UCSD-AML1 (cell line): ENCODE data around the gene OR6J1.
"Not testable (repeated sequence)": the region's sequence is repeated elsewhere in the genome, so short reads cannot be mapped to it uniquely, and the experiment has no call there.

Source experiments
- DNase-seq: peaks from one replicate; lab custom pipeline; 2025; ENCODE audit not compliant: unreplicated experiment; lab: John Stamatoyannopoulos, UW

OR6J1 gene

DNA sequence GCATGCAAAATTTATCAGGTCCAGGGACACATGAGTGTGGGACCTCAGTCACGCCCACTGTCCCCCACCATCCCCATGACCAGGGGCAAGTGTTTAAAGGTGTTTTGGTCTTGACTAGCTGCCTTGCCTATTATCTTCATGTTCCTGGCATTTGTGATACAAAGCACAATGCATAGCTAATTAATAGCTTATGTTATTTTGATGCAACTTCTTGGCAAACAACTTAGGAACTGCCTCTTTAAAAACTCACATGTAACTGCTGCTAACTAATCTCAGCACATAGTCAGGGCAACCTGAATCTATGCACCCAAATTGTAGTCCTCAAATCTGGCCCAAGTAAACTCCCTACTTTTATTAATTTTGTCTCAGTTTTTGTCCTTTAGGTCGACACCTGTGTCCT, 7.4 kb upstream of the OR6J1 start:
- DNase-seq: no peak

DNA sequence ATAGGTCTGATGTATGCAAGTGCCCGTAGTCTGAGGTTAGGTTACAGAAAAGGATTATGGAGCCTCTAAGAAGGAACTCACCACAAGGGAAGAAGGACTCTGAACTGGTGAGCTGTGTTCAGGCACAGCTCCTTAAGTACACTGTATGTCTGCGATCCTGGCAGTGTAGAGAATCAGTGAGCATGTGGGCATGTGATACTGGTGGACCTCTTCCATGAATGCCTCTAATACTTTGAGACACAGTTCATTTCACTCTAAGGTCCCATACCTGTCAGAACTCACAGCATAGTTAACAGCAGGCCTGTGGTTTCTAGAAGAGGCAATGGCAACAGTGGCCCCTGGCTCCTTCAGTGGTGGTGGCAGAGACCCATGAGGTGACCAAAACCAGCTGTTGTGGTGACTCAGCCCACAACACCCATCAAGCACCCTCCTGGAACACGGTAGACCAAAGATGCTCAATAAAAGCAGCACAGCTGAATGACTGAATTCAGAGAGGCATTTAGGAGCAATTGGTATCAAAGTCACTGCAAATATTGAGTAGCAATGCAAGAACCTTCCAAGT, 6.9 kb upstream of the OR6J1 start:
- peak; percentile 35 for DNase-seq

GRCh38 chr14:22650046-22650739, 6.0 kb upstream of the OR6J1 start:
- no peak for DNase-seq

- DNase-seq: no peak
These were observed 4.4 kb upstream of the OR6J1 start for GRCh38 chr14:22648506-22648905.

DNA sequence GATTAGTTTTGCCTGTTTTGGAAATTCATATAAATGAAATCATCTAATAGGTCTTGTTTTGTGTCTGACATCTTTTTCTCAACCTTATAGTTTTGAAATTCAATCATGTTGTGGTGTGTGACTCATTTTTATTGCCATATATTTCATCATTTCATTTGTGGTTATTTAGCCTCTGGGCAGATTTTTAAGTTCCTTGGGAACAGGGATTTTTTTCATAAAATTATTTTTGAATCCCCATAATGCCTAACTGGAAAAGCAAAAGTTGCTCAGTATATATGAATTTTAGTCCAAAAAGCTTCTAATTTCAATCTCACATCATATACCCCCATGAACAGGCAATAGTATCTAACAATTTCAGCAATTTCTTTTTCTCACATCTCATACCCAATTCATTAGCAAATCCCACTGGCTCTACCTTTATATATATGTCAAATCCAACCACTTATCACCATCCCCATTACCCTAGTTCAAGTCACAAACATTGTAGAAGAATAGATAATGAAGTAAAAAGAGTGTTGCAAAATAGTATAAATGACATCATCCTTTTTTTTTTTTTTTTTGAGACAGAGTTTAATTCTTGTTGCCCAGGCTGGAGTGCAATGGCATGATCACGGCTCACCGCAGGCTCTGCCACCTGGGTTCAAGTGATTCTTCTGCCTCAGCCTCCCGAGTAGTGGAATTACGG, 2.6 kb upstream of the OR6J1 start:
- DNase-seq: no peak

DNA sequence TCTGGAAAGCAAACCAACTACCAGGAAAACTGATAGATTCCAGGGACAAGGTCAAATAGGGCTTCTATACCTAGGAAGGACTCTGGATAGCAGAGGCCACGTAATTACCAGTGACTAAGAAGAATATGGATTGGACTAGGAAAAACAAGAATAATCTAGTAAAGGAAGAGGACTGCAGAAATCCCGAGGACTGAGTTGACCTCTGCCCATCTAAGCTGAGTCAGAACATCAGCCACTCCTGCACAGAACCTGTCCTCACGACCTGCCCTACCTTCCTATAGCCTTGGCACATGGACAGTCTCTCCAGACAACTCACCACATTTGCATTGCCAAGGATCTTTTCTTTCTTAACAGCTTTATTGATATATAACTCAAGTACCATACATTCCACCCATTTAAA, 2.3 kb downstream of the OR6J1 start:
- DNase-seq: no peak

- DNase-seq: no peak
These were observed 4.0 kb downstream of the OR6J1 start for GRCh38 chr14:22640192-22640591.

DNA sequence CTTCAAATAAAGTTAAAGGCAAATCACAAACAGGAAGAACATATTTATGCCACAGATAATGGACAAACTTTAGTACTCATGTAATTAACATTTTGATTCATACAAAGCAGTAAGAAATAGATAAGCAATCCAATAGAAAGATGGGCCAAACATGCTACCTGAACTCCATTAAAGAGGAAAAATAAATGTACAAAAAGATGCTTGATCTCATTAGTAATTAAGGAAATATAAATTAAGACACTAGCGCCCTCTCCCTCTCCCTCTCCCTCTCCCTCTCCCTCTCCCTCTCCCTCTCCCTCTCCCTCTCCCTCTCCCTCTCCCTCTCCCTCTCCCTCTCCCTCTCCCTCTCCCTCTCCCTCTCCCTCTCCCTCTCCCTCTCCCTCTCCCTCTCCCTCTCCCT, 8.2 kb downstream of the OR6J1 start:
- DNase-seq: not testable (repeated sequence)

DNA sequence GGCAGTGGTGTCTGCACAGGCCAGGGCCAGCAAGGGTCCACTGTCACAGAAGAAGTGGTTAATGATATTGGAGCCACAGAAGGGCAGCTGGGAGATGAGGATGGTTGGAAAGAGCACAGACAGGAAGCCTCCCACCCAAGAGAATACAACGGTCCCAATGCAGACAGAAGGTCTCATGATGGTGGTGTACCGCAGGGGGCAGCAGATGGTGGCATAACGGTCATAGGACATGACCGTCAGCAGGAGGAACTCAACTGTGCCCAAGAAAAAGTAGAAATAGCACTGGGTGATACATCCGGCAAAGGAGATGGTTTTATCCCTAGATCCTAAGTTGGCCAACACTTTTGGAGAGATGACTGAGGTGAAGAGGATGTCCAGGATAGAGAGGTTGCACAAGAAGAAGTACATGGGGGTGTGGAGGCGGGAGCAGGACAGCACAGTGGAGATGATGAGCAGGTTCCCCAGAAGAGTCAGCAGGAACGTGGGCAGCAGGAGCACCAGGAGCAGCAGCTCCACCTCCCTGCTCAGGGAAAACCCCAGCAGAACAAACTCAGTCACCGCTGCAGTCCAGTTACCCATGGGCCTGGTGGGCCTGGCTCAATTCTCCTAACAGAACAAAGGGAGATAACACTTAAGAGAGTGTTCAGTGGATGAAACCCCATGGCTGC, 9.8 kb downstream of the OR6J1 start:
- no peak for DNase-seq

DNA sequence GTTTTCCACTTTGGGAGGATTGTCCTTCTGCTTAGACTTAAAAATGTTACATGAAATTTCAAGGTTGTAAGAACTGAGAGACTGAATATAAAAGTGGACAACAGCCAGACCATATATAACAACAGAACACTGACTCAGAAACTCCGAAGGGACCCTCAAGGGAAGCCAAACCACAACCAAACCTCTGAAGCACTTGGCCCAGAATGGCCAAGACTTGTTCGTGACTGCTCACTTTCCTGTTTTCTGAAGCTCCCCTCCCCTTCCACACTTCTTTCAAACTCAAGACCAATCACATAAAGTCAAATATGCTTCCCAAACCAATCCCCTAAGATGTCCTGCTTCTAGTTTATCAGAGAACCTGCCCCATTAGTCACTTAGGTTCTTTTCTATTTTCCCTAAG, 13.7 kb downstream of the OR6J1 start:
- DNase-seq: no peak

- no peak for DNase-seq
These were observed 14.1 kb downstream of the OR6J1 start for GRCh38 chr14:22630066-22630465.

DNA sequence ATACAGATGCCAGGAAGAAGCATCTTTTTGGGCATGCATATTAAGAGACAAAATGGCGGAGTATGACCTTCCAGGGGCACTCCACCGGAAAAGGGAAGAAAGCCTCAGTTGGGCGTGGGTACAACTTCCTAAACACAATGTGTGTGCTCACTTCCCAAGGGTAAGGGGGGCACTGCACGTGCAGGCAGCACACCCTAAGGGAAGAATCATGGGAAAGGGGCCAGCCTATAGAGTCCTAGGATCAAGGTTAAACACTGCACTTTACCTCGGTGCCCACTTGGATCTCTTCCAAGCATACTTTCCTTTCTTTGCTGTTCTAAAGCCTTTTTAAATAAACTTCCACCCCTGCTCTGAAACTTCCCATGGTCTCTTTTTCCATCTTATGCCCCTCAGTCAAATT, 14.8 kb downstream of the OR6J1 start:
- DNase-seq: no peak

- no peak for DNase-seq
These were observed 16.5 kb downstream of the OR6J1 start for GRCh38 chr14:22627506-22628263.

DNA sequence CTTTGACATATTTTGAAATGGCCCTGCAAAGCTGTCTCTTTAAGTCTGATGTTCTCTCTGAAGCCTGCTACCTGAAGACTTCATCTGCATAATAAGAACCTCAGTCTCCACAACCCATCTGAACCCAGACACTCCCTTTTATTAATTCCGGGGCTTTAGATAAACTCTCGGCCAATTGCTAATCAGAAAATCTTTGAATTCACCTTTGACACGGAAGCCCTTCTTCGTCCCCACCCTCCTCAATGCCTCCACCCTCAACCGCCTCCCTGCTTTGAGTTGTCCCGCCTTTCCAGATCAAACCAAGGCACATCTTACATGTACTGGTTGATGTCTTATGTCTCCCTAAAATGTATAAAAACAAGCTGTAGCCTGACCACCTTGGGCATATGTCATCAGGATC, 17.6 kb downstream of the OR6J1 start:
- no peak for DNase-seq

DNA sequence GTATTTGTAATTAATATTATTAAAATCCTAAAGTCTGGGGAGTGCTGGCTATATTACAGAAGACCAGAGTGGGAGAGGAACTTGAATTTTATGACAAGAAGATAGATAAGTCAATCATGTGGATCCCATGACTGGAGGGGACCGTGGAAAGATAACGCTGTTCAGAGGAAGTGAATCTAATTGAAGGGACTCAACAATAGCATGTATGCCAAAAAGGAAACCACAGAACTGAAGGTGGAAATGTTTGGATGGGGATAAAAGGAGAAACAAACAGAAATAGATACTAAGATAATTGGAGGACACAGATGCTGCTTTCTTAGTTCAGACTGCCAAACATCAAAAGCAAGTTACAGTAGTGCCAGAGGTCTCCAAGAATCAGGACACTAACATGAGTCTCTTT, 21.1 kb downstream of the OR6J1 start:
- DNase-seq: no peak

GRCh38 chr14:22622255-22622654, 21.9 kb downstream of the OR6J1 start:
- DNase-seq: no peak

GRCh38 chr14:22615765-22616164, 28.4 kb downstream of the OR6J1 start:
- not testable (repeated sequence) for DNase-seq

GRCh38 chr14:22614240-22614799, 29.8 kb downstream of the OR6J1 start:
- no peak for DNase-seq

DNA sequence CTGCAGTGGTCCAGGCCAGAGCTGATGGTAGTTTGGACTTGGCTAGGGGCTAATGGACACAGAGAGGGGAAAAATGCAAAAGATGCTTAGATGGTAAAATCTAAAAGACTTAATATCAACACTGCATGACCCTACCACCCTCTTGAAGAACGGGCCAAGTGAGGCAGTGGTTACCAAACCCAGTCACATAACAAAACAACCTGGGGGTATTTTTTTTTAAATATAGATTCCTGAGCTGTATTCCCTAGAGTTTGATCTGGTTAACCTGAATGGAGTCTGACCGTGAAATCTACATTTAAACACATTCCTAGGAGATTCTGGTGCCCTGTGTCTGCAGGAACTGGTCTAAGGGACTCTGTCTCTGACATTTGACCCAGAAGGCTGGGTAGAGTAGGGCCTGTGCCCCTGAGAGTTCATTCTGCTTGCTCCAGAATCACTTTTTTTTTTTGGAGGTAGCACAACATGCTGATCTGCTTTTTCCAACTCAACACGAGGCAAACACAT, 30.4 kb downstream of the OR6J1 start:
- no peak for DNase-seq

- DNase-seq: no peak
These were observed 31.0 kb downstream of the OR6J1 start for GRCh38 chr14:22613106-22613695.
